HepG2 (cell line): Measurements from ENCODE around the gene ZNF584. TPM values are rescaled to one million over a fixed set of nuclear protein-coding genes. Genes with fewer than 3 reads are reported as not detected.
A peak's percentile ranks its signal among the peaks of the same experiment; 100 is the strongest.

Experiments
- AHDC1 ChIP-seq: sonication (generic); formaldehyde crosslinking; IDR thresholded peaks from 2 replicates; pipeline ENCODE4 v1.5.1; 2020; ENCODE audit warnings: mild to moderate bottlenecking, missing genetic modification reagents, borderline replicate concordance
- BCL6 ChIP-seq: IDR thresholded peaks from 2 replicates; pipeline ENCODE4 v1.6.1; 2016; ENCODE audit warnings: missing genetic modification reagents, missing compliant biosample characterization
- ERF ChIP-seq: IDR thresholded peaks from 2 replicates; pipeline ENCODE4 v1.6.1; 2018; ENCODE audit warnings: missing biosample characterization, missing genetic modification reagents
- FOXP1 ChIP-seq, 2 experiments: fragments of 450-650 bp in 1 of 2; IDR thresholded peaks; 2 replicates each; pipeline ENCODE4 v1.6.1; 2017 to 2018; ENCODE audit warnings: antibody characterized with exemption in 1 of 2
- MED13 ChIP-seq: sonication (generic); formaldehyde crosslinking; IDR thresholded peaks from 2 replicates; pipeline ENCODE4 v1.5.0; 2020; ENCODE audit warnings: missing genetic modification reagents
- MXD4 ChIP-seq: IDR thresholded peaks from 2 replicates; pipeline ENCODE4 v1.6.1; 2016; ENCODE audit warnings: mild to moderate bottlenecking, missing biosample characterization, missing genetic modification reagents
- PLSCR1 ChIP-seq: sonication (generic); formaldehyde crosslinking; IDR thresholded peaks from 2 replicates; pipeline ENCODE4 v1.5.0; 2020; ENCODE audit warnings: missing genetic modification reagents, mild to moderate bottlenecking, borderline replicate concordance
- SSRP1 ChIP-seq: IDR thresholded peaks from 2 replicates; pipeline ENCODE4 v1.6.1; 2016; ENCODE audit warnings: control low read depth
- TARDBP ChIP-seq: sonication (generic); formaldehyde crosslinking; IDR thresholded peaks from 2 replicates; pipeline ENCODE4 v1.8.0; 2022; ENCODE audit warnings: mild to moderate bottlenecking, missing genetic modification reagents
- ZKSCAN5 ChIP-seq: sonication (generic); formaldehyde crosslinking; IDR thresholded peaks from 2 replicates; pipeline ENCODE4 v1.5.1; 2020; ENCODE audit warnings: mild to moderate bottlenecking, missing genetic modification reagents
- ZNF251 ChIP-seq: sonication (generic); formaldehyde crosslinking; IDR thresholded peaks from 2 replicates; pipeline ENCODE4 v1.9.0; 2021; ENCODE audit warnings: mild to moderate bottlenecking, missing genetic modification reagents
- ZNF318 ChIP-seq: sonication (generic); formaldehyde crosslinking; IDR thresholded peaks from 2 replicates; pipeline ENCODE4 v1.4.0; 2020; ENCODE audit warnings: mild to moderate bottlenecking, missing genetic modification reagents
- polyA plus RNA-seq, 8 experiments: library from polyadenylated mRNA; depleted of rRNA in 3 of 8; stranded (reverse) in 7 of 8; unstranded in 1 of 8; fragments of >200 nt; fragmentation: Illumina TruSeq in 4 of 8; extraction: Trizol in 4 of 8; gene quantifications; 2 replicates each; pipeline versions ENCODE4 v1.2.1 to v1.2.3, GENCODE V29; 2011 to 2016; ENCODE audit warnings: low read depth in 4 of 8, missing spikeins in 1 of 8, mixed read lengths in 1 of 8; ENCODE audit not compliant: insufficient read depth in 1 of 8
- total RNA-seq, 5 experiments: library from RNA; depleted of rRNA; stranded (reverse); fragments of >200 nt; fragmentation: Illumina TruSeq; extraction: Trizol; gene quantifications; 2 replicates each; pipeline ENCODE4 v1.2.3, GENCODE V29; 2016; ENCODE audit warnings: low read depth in 1 of 5
- TF ChIP-seq, protein P1 (sequence below): sonication (generic); formaldehyde crosslinking; IDR thresholded peaks from 2 replicates; pipeline ENCODE4 v1.5.0; 2020; ENCODE audit warnings: missing genetic modification reagents

The ZNF584 gene
- total and polyA plus RNA-seq, 2 of the 13 experiments (the other 11 are each of a cell fraction or from before 2014, with no cell fraction given) = 2.4 to 7.0 TPM

DNA sequence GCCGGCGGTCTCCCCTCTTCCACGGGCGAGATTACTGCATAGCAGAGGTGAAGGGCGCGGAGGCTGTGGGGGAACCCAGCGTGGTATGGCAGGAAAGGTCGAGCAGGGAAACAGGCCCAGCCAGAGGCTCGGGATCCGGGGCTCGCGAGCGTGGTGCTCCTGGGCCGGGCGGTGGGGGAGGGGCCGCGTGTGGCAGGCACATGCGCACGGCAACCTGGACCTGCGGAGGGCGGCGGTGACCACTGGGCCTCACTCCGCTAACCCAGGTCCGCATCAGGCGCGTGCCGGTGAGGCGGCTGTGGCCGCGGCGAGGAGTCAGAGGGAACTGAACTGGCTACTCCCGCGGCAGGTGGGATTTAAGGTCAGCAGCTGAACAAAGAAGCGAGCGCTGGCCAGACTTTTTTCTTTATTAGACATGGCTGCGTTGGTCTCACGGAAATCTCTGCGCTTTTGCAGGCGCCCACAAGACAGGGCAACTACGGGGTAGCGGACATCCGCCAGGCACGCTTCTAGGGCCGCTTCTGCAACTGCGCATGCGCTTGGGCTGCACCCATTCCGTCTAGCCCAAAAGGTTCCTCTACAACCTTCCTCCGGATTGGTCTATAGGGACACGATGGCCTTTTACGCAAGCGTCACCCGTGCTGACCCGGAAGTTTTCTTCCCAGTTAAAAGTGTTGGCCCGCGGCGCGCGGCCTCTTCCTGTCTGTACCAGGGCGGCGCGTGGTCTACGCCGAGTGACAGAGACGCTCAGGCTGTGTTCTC is 21.7 kb upstream of the ZNF584 start, which contains the start of gene RPS5 (continued):
- TF ChIP-seq ZNF318 (CRISPR knock-in tag) (no peak), ZKSCAN5 (no peak), PLSCR1 (CRISPR knock-in tag) (0 out of 2 replicates have a peak, but pooled peaks have one; percentile 57), MED13 (CRISPR knock-in tag) (no peak; the same call in 1 of the 2 replicates), BCL6 (CRISPR knock-in tag) (peak; percentile 38; the same call in 1 of the 2 replicates), AHDC1 (CRISPR knock-in tag) (no peak), TARDBP (peak; percentile 84), MXD4 (CRISPR knock-in tag) (peak; percentile 93), ERF (peak; percentile 31; the same call in 1 of the 2 replicates), ZNF251 (0 out of 2 replicates have a peak, but pooled peaks have one; percentile 20), FOXP1 (IDR thresholded peaks at IDR 0.05) (no peak), FOXP1 (CRISPR knock-in tag; IDR thresholded peaks at IDR 0.05) (no peak), SSRP1 (CRISPR knock-in tag) (no peak)
- TF ChIP-seq, protein P1, sequence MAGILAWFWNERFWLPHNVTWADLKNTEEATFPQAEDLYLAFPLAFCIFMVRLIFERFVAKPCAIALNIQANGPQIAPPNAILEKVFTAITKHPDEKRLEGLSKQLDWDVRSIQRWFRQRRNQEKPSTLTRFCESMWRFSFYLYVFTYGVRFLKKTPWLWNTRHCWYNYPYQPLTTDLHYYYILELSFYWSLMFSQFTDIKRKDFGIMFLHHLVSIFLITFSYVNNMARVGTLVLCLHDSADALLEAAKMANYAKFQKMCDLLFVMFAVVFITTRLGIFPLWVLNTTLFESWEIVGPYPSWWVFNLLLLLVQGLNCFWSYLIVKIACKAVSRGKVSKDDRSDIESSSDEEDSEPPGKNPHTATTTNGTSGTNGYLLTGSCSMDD (CRISPR knock-in tag) = no peak
